CD4-positive, alpha-beta T cell treated with Interferon gamma for 1 hour (primary cell): ENCODE results near the gene TMEM145.

Experiments used
- DNase-seq: peaks from one replicate; pipeline ENCODE4 v3.0.0-alpha.2; 2020

Gene TMEM145

DNA sequence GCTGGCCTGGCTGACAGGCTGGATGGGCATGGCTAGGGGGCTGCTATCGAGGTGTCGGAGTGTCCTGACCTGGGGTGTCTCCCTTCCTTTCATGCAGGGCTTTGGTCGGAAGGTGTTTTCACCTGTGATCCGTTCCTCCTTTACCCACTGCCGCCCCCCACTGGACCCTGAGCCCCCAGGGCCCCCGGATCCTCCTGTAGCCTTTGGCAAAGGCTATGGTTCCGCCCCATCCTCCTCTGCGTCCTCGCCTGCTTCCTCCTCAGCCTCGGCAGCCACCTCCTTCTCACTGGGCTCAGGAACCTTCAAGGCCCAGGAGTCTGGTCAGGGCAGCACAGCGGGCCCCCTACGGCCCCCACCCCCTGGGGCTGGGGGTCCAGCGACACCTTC, 23.0 kb upstream of the TMEM145 start:
- no peak for DNase-seq

DNA sequence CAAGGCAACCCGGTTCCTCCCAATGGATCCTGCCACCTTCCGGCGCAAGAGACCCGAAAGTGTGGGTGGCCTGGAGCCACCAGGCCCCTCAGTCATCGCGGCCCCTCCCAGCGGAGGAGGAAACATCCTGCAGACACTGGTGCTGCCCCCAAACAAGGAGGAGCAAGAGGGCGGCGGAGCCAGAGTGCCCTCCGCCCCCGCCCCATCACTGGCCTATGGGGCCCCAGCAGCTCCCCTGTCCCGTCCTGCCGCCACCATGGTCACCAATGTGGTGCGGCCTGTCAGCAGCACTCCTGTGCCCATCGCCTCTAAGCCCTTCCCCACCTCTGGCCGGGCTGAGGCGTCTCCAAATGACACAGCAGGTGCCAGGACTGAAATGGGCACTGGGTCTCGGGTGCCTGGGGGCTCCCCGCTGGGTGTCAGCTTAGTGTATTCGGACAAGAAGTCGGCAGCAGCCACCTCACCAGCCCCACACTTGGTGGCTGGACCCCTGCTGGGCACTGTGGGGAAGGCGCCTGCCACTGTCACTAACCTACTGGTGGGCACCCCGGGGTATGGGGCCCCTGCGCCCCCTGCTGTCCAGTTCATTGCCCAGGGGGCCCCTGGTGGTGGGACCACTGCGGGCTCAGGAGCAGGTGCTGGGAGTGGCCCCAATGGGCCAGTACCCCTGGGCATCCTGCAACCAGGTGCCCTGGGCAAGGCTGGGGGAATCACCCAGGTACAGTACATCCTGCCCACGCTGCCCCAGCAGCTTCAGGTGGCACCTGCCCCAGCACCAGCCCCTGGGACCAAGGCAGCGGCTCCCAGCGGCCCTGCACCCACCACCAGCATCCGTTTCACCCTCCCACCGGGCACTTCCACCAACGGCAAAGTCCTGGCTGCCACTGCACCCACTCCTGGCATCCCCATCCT, 22.3 kb upstream of the TMEM145 start:
- peak; percentile 64 for DNase-seq

DNA sequence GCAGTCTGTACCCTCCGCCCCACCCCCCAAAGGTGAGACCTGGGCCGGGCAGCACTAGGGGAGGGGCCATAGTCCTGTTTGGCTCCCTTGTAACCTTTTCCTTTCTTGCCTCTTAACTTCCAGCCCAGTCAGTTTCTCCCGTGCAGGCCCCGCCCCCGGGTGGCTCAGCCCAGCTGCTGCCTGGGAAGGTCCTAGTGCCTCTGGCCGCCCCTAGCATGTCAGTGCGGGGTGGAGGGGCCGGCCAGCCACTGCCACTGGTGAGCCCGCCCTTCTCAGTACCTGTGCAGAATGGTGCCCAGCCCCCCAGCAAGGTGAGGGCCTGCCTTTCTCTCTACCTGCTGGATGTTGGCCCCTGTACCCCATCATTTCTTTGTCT, 21.7 kb upstream of the TMEM145 start:
- no peak for DNase-seq

DNA sequence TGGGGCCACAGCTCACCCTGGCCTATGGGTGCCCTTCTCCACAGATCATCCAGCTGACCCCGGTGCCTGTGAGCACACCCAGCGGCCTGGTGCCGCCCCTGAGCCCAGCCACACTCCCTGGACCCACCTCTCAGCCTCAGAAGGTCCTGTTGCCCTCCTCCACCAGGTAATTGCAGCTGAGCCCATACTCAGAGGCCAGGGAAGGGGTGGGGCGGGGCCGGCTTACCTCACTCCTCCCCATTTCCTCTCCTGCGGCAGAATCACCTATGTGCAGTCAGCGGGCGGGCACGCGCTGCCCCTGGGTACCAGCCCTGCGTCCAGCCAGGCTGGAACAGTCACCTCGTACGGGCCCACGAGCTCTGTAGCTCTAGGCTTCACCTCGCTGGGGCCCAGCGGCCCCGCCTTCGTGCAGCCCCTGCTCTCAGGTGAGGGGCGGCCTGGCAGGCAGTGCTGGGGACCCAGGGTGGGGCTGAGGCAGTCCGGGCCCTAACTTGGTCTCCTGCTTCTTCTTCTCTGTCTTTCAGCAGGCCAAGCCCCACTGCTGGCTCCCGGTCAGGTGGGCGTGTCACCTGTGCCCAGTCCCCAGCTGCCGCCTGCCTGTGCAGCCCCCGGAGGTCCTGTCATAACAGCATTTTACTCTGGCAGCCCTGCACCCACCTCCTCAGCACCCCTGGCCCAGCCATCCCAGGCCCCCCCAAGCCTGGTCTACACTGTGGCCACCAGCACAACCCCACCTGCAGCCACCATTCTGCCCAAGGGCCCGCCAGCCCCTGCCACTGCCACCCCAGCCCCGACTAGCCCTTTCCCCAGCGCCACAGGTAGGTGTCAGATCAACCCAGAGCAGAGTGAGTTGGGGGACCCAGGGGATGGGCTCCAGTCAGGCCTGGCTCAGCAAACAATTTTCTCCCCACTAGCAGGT, 20.8 kb upstream of the TMEM145 start:
- DNase-seq: no peak

DNA sequence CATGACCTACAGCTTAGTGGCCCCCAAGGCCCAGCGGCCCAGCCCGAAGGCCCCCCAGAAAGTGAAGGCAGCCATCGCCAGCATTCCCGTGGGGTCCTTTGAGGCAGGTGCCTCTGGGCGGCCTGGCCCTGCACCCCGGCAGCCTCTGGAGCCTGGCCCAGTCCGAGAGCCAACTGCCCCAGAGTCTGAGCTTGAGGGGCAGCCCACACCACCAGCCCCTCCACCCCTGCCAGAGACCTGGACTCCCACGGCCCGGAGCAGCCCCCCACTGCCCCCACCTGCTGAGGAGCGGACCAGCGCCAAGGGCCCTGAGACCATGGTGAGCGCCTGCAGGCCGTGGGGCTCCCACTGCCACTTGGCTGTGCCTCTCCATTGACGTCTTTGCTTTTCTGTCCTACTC, 20.1 kb upstream of the TMEM145 start:
- DNase-seq: no peak

DNA sequence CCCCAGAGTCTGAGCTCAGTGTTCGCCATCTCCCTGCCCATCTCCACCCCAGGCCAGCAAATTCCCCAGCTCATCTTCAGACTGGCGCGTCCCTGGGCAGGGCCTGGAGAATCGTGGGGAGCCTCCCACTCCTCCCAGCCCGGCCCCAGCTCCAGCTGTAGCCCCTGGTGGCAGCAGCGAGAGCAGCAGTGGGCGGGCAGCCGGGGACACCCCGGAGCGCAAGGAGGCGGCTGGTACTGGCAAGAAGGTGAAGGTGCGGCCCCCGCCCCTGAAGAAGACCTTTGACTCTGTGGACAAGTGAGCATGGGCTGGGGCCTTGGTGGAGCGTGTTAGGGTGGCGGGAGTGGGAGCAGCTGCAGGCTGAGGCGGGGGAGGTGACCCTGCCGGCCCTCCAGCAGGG, 19.6 kb upstream of the TMEM145 start:
- no peak for DNase-seq

DNA sequence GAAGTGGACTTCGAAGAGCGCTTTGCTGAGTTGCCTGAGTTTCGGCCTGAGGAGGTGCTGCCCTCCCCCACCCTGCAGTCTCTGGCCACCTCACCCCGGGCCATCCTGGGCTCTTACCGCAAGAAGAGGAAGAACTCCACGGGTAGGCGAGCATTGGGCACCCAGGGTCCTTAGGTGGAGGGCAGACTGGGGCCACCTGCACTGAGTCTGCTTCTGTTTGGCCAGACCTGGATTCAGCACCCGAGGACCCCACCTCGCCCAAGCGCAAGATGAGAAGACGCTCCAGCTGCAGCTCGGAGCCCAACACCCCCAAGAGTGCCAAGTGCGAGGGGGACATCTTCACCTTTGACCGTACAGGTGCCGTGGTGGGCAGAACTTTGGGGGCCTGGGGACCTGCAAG, 19.2 kb upstream of the TMEM145 start:
- no peak for DNase-seq

DNA sequence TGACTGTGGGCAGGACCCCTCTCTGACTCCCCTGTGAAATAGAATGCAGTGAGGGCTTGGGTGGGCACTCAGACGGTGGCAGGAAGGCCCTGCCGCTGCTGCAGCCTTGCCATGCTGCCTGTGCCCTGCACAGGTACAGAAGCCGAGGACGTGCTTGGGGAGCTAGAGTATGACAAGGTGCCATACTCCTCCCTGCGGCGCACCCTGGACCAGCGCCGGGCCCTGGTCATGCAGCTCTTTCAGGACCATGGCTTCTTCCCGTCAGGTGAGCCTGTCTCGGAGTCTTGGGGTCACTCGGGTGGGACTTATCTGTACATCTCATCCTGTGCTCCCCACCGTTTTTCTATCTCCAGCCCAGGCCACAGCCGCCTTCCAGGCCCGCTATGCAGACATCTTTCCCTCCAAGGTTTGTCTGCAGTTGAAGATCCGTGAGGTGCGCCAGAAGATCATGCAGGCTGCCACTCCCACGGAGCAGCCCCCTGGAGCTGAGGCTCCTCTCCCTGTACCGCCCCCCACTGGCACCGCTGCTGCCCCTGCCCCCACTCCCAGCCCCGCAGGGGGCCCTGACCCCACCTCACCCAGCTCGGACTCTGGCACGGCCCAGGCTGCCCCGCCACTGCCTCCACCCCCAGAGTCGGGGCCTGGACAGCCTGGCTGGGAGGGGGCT, 18.5 kb upstream of the TMEM145 start:
- DNase-seq: no peak

DNA sequence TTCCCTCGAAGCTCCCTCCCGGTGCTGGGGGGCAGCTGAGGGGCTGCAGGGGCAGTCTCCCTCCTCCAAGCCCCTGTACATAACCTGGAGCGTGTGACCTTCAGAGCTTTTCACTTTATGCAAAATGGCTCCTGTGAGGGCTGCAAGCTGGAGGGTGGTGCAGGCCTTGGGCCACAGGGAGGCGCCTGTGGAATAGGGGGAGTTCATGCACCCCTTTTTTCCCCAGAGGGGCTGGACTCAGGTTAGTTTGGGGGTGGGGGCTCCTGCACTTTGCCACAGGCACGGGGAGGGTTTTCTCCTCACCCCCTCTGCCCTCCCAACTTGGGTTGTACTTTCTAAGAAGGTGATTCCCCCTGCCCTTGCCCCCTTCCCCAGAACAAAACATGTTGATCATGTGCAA, 17.8 kb upstream of the TMEM145 start:
- no peak for DNase-seq

DNA sequence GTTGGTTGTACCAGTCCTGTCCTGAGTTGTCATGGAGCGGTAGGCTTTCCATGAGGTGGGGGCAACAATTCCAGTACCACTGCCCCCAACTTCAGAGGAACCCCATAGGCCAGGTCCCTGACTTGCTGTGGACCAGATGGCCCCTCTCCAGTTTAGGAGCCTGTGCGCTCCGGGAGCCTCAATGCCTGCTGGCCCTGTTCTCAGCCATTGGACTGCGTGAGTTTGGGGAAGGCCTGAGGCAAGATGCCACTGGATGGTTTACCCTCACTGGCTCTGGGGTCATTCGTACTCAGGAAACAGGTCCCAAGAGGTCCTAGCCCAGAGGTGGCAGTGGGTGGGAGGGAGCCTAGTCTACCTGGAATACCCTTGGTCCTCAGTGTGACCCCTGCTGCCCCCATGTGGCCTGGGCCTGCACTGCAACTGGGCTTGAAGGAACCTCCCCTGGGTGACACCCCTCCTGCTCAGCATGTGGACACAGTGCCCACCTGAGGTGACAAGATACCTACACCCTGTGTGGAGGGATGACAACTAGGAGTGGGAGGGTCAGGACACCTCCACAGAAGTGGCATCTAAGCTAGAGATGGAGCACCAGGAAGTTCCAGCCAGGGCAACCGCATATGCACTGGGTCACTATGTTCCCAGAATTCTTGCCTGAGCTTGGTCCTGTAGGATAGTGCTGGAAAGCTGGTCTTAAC, 17.1 kb upstream of the TMEM145 start:
- peak; percentile 82 for DNase-seq

DNA sequence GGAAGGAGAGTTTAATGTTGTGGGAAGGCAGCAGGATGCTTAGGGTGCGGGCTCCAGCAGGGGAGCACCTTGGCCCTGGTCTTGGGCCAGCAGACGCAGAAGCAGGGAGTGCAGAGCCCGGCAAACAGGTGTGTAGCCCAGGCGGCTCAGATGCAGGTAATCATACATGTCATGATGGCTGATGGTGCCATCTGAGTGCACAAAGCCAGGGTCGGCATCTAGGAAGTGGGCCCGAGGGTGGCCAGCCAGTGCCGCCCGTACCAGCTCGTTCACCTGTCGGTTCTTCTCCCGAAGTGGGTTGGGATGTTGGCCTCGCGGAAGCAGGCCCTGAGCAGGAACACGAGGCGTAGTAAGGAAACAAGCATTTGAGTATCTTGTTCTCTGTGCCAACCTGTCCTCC, 16.1 kb upstream of the TMEM145 start:
- DNase-seq: no peak

DNA sequence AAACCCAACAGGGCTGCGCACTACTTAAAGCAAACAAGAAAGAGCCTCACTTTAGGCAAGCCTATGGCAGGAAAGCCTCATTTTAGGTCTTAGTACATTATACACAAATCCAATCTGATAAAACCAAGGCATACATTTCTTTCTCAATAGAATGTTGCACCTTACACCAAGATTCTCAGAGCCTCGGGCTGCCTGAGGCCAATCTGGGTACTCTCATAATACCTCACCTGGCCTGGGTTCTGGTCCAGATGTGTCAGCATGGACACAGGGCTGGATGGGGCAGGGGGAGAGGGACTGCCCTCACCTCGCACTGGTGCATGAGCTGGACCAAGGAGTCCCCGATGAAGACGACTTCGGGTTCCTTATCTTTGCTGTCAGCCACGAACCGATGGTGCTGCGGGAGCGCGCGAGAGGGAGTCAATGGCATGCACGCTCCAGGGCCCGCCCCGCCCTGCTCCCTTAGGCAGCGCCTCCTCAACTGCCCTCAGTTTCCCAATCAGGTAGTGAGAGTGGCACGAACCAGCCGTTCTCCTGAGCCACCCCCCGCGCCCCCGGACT, 11.4 kb upstream of the TMEM145 start, which contains the start of gene PRR19:
Gene PRR19, plus strand, starts transcription at position 487 of the 558 bp plus-strand sequence. CDS start 7,453 bp downstream, outside the sequence.
- DNase-seq: no peak

DNA sequence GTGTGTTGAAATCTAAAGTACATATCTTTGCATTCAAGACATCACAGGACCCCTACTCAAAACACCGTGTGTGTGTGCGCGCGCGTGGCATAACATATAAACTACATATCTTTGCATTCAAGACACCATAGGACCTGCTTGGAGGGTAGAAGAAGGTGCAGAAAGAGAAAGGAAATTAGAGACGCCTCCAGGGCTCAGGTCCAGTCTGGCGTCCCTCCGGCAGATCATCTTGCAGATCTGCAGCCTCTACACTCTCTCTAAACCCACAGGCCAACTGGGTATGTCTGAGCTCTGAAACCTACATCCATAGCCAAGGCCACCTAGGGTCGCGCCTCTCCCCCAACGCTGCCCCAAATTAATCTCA, 10.0 kb upstream of the TMEM145 start:
- DNase-seq: no peak

DNA sequence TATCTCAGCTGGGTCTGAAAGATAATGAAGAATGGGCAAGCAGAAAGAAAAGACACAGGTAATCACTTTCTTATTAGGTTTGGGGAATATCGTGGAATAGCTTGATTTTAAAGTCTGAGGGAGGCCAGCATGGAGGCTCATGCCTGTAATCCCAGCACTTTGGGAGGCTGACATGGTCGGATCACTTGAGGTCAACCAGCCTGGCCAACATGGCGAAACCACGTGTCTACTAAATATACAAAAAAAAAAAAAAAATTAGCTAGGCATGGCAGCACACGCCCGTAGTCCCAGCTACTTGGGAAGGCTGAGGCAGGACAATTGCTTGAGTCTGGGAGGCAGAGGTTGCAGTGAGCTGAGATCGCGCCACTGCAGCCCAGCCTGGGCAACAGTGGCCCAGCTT, 9.2 kb upstream of the TMEM145 start:
- DNase-seq: no peak

DNA sequence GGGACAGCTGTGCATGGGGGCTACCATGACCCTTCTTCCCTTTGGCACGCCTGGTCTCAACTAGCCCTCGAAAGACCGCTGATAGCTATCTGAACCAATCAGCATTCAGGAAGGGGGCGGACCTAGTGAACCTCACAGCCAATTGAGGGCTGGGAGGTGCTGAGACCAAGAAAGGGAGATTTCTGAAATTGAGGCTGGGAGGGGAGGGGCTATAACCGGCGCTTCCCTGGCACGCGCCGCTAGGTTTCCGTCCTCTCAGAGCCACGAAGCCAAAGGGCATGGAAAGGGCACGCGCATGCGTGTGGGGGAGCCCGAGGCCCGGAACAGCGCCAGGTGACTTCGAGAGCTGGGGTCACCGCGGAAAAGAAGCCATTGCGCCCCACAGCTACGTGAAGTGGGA, 6.5 kb upstream of the TMEM145 start:
- DNase-seq: no peak

DNA sequence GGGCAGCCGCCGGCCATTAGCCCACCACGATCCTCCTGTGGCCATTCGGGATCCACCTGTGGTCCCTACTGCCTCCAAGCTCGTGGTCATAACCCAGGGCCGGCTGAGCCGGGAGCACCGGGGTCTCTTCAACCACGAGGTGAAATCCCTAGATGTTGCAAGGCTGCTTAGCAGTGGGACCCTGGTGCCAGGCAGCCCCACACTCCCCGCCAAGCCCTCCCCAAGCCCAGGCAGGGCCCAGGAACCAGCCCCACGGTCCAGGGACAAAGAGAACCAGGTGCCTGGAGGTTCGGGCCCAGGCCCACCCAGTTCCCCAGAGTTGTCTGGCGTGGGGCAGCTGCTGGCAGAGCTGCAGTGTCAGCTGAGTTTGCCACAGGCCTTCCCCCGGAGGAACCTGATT, 3.4 kb upstream of the TMEM145 start:
- no peak for DNase-seq

DNA sequence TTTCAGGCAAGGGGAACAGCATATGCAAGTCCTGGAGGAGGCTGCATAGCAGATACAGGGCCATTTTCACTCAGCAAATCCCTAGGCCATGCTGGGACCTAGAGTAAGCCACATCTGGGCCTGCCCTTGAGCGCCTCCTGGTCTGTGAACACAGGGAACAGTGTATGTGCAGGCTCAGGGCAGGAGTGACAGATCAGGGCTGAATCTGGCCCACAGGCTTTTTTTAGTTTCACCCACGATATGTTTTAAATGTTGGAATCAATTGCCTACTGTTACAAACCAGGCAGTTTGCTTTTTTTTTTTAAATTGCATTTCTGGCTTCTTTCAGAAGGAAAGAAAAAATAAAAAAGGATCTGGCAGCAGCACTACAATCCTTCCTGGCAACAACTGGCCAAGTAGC, 1.5 kb upstream of the TMEM145 start:
- no peak for DNase-seq

DNA sequence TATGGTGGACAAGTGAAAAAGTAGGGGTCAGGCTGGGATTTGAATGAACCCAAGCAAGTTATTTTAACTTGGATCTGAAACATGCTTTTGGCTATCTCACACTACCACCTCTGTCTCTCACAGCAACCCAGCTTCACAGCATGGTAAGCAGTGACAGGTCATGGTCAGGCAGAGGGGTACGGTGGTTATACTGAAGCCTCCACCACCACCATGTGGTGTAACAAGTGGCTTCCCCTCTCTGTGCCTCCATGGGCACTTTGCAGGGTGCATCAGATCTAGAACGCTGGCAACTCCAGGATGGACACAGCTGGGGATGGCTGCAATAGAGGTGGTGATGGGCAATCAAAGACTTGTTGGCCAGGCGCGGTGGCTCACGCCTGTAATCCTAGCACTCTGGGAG, 739 bp upstream of the TMEM145 start:
- DNase-seq: no peak

DNA sequence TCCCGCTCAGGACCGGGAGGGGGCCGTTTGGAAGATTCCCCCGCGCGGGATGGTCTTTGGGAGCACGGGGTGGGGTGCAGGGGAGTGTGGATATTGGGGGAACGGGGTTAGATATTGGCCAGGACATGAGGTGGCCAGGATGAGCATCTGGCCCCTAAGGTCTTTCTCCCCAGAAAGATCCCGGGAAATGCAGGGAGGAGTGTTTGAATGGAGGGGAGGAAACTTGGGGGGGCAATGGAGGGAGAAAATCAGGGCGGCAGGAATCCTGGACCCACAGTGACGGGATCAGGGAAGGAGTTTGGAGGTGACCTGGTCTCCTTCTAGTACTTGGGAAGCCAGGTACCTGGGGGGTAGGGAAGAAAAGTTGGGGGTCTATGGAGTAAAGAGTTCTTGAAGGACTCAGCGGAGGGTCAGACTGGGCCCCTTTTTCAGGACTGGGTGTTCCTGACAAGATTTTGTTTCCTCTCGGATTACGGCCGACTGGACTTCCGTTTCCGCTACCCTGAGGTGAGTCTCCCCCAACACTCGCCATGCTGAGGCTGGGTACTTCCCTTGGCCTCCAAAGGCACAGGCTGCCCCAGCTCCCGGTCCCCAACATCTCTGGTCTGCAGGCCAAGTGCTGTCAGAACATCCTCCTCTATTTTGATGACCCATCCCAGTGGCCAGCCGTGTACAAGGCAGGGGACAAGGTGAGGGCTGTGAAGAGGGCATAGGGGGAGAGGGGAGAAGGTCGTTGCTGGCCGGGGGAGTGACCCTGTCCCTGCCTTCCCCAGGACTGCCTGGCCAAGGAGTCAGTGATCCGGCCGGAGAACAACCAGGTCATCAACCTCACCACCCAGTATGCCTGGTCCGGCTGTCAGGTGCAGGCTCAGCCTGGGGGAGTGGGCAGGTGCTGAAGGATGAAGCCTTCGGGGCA, 989 bp downstream of the TMEM145 start:
- no peak for DNase-seq

DNA sequence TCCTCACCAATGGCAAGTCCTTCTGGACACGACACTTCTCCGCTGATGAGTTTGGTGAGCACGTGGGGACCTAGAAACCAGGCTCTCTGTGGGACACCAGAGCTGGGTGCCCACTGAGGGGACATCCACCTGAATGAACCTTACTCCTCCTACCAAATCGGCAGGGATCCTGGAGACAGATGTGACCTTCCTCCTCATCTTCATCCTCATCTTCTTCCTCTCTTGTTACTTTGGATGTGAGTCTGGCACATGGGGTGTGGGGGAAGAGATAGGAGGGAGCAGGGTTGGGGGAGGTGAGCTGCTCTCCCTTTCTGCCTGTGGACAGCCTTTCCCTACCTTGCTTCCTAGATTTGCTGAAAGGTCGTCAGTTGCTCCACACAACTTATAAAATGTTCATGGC, 1.9 kb downstream of the TMEM145 start:
- no peak for DNase-seq
